ENCODE data around the gene MRE11. TPM values are rescaled to one million over a fixed set of nuclear protein-coding genes. Genes with fewer than 3 reads are reported as not detected.

MRE11 gene
- total and polyA plus RNA-seq, 10 of the 15 experiments (the other 5 are each of a cell fraction or from before 2014, with no cell fraction given), result 16.2 to 39.2 (median 26.9) TPM

DNA sequence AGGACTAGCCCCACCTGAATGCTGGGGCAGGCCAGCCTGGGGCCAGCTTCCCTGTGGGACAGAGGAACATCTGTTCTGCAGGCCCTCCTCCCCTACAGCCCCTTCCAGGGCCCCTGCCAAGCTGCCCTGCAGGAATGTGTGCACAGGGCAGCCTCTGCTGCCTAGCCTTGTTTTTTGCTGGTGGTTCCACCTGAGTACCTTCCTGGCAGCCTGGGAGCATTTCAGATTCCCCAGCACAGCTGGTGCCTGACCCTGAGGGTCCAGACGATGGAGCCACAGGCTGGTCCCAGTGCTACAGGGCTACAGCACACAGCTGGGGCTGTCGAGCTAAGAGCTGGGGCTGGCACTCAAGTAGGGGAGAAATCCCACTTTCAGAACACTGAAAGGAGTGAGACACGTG lies 70.1 kb downstream of the MRE11 start (continued):
- TF ChIP-seq, protein P1, sequence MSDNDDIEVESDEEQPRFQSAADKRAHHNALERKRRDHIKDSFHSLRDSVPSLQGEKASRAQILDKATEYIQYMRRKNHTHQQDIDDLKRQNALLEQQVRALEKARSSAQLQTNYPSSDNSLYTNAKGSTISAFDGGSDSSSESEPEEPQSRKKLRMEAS (IDR thresholded peaks at IDR 0.05; ENCODE audit: low read depth, low read length), result no peak
- TF ChIP-seq CEBPB (IDR thresholded peaks at IDR 0.05; ENCODE audit: borderline replicate concordance in 1 of 2, low read depth in 2 of 2, low read length in 2 of 2), result no peak
- TF ChIP-seq KAT2A (conservative IDR thresholded peaks at IDR 0.05; ENCODE audit: control insufficient read depth, low read depth, low read length), result no peak

DNA sequence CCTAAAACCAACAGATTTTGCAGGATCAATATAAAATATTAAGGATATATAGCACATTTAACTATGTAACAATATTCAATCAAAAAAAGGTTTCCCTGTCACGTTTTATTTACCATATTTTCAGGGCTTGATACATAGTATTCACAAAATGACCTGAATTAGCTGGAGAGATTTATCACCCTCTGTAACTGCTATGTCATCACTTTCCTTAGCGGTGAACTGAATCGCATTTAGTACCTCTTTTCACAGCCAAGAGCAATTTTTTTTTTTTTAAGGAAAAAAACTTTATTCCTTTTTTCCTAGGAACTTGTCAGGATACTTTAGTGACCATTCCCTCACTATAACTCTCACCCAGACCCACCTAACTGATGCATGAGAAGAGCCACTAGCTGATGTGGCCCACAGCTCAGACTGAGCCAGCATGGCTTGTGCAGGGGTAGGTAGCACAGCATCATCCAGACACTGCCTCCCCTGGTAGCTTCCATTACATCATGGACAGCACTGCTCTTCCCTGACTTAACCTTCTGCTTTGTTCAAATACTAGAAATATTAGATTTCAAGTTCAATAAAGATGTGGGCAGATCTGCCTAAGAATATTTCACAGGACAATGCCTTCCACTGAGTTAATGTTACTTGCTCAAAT lies 75.4 kb downstream of the MRE11 start:
- no peak overlapping the region for H3K4me2 ChIP-seq (ENCODE audit: control insufficient read depth, insufficient read depth)
- no peaks in the 10 kb centered on the region for H3K27me3 ChIP-seq (replicated peaks in 1 of 2; ENCODE audit: control insufficient read depth in 2 of 2, insufficient read depth in 2 of 2, low read length in 1 of 2)
- peaks cover 4 to 6% of the 10 kb centered on the region in 2 experiments for H3K36me3 ChIP-seq (ENCODE audit: control insufficient read depth in 2 of 2, insufficient read depth in 2 of 2, low read length in 1 of 2)
- ATAC-seq (0 out of 3 replicates have a peak, but pooled peaks have one; percentile 45), DNase-seq (ENCODE audit: low read depth, low spot score) (no peak), FAIRE-seq (no peak)
- intact Hi-C loops (cut with micrococcal nuclease; ENCODE audit: unreplicated experiment), result loop anchor here (5.0 to 10.0 kb wide), 2 partner anchors 236 to 523 kb away; no protein-coding TSS in a partner anchor
- in situ Hi-C loops (cut with MboI), result loop anchor here (10.0 kb wide), 1 partner anchor 243 kb away; no protein-coding TSS in a partner anchor
- WGBS (ENCODE audit: insufficient coverage, insufficient replicate concordance, low lambda C conversion rate, missing lambda C conversion rate), result 98% methylated on average over 3 of the region's 3 CpGs
- no peak overlapping the region for H2AFZ ChIP-seq (ENCODE audit: control insufficient read depth, low read depth, low read length)
- no peaks in the 10 kb centered on the region for H3K79me2 ChIP-seq (ENCODE audit: control insufficient read depth, insufficient read depth, low read length)
- H3K4me1 ChIP-seq (ENCODE audit: control insufficient read depth, insufficient read depth, low read length), result no peaks in the 10 kb centered on the region
- SMC1A ChIA-PET (ENCODE audit: uncharacterized antibody, unreplicated experiment), result interaction anchor here (1.2 to 3.4 kb wide), 6 partner anchors 10 to 234 kb away, joined by 3 to 12 read pairs (median 4); no protein-coding TSS in a partner anchor
- H3K9me3 ChIP-seq (replicated peaks; ENCODE audit: control insufficient read depth, insufficient read depth, low read length), result no peaks in the 10 kb centered on the region
- H3K27ac ChIP-seq (ENCODE audit: control insufficient read depth, insufficient read depth), result no peak overlapping the region
- no TSS peak for BruUV-seq (replicated peaks)
- no peak overlapping the region for H3K9ac ChIP-seq (ENCODE audit: control insufficient read depth, insufficient read depth, low read length)
- no peaks in the 10 kb centered on the region for H4K20me1 ChIP-seq (ENCODE audit: control insufficient read depth, insufficient read depth)
- CTCF ChIA-PET, result interaction anchor here (0.9 to 3.1 kb wide), 8 partner anchors 8 to 523 kb away, joined by 3 to 13 read pairs (median 5); no protein-coding TSS in a partner anchor
- POLR2A ChIA-PET, result interaction anchor here (0.7 to 1.1 kb wide), 2 partner anchors 16 to 94 kb away, joined by 3 read pairs; partner anchors contain the start of gene C11orf97
- RAD21 ChIA-PET (ENCODE audit: unreplicated experiment), result interaction anchor here (0.7 to 2.1 kb wide), 4 partner anchors 56 to 523 kb away, joined by 3 to 5 read pairs (median 4); no protein-coding TSS in a partner anchor
- no peak overlapping the region for H3K4me3 ChIP-seq
- TF ChIP-seq, protein P1 (IDR thresholded peaks at IDR 0.05; ENCODE audit: low read depth, low read length), result no peak
- TF ChIP-seq ZZZ3 (IDR thresholded peaks at IDR 0.05; ENCODE audit: control insufficient read depth, insufficient read length, low read depth) (no peak), STAT3 (IDR thresholded peaks at IDR 0.05; ENCODE audit: low read depth, low read length) (no peak), KLF5 (IDR thresholded peaks at IDR 0.05; ENCODE audit: partially characterized antibody) (no peak), YBX1 (IDR thresholded peaks at IDR 0.05) (no peak), POLR2A (IDR thresholded peaks at IDR 0.05; ENCODE audit: low read depth, low read length) (no peak), BMI1 (IDR thresholded peaks at IDR 0.05; ENCODE audit: borderline replicate concordance) (no peak), RFX5 (IDR thresholded peaks at IDR 0.05; ENCODE audit: low read depth, low read length) (no peak), TCF12 (IDR thresholded peaks at IDR 0.05; ENCODE audit: low read depth, low read length) (no peak), JUND (IDR thresholded peaks at IDR 0.05; ENCODE audit: low read depth, low read length) (no peak), IRF4 (IDR thresholded peaks at IDR 0.05; ENCODE audit: low read depth, low read length) (no peak), SRF (IDR thresholded peaks at IDR 0.05; ENCODE audit: low read depth in 2 of 2, low read length in 2 of 2) (no peak), NFYB (IDR thresholded peaks at IDR 0.05; ENCODE audit: insufficient read depth, low read depth, low read length) (no peak)
- TF ChIP-seq, protein P2, sequence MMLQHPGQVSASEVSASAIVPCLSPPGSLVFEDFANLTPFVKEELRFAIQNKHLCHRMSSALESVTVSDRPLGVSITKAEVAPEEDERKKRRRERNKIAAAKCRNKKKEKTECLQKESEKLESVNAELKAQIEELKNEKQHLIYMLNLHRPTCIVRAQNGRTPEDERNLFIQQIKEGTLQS (IDR thresholded peaks at IDR 0.05; ENCODE audit: borderline replicate concordance, extremely low read depth, low read depth, low read length), result no peak
- TF ChIP-seq, protein P3, sequence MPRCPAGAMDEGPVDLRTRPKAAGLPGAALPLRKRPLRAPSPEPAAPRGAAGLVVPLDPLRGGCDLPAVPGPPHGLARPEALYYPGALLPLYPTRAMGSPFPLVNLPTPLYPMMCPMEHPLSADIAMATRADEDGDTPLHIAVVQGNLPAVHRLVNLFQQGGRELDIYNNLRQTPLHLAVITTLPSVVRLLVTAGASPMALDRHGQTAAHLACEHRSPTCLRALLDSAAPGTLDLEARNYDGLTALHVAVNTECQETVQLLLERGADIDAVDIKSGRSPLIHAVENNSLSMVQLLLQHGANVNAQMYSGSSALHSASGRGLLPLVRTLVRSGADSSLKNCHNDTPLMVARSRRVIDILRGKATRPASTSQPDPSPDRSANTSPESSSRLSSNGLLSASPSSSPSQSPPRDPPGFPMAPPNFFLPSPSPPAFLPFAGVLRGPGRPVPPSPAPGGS (IDR thresholded peaks at IDR 0.05; ENCODE audit: borderline replicate concordance, insufficient read depth, low read depth, low read length, poor library complexity, severe bottlenecking), result no peak
